ENCODE data around the gene FOXI3.
"Not testable (repeated sequence)": the region's sequence is repeated elsewhere in the genome, so short reads cannot be mapped to it uniquely, and the experiment has no call there.

FOXI3 gene

GRCh38 chr2:88437010-88437409, 15.5 kb downstream of the FOXI3 start:
- DNase-seq: no peak

DNA sequence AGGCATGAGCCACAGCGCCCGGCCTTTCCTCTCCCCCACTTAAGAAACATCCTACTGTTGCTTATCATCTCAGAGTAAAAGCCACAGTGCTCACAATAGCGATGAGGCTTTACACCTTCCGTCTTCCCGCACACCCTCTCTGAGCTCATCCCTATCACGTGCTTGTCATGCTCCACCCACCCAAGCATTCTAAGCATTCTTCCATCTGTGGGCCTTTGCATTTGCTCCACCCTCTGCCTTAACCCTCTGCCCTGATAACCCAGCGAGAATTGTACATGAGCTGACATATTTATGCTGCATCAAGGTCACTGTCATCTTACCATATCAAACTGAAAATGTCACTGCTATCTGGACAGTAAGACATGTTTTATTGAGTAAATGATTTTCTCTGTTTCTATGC, 22.6 kb downstream of the FOXI3 start:
- DNase-seq: no peak

DNA sequence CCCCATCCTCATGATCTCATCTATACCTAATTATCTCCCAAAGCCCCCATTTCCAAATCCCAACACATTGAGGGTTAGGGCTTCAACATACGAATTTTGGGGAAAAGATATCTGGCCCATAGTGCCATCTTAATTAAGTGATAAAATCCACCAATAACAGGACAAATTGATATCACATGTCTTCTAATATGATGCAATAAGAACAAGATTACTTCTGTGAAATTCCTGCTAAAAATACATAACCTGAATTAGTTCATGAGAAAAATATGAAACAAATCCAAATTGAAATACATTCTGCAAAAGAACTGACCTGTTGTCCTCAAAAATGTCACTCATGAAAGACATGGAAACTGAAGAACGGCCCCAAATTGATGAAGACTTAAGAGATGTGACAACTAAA, 28.8 kb downstream of the FOXI3 start:
- no peak for DNase-seq

- DNase-seq: not testable (repeated sequence)
These were observed 33.4 kb downstream of the FOXI3 start for GRCh38 chr2:88419051-88419450.

GRCh38 chr2:88416016-88416663, 36.4 kb downstream of the FOXI3 start:
- DNase-seq: no peak

DNA sequence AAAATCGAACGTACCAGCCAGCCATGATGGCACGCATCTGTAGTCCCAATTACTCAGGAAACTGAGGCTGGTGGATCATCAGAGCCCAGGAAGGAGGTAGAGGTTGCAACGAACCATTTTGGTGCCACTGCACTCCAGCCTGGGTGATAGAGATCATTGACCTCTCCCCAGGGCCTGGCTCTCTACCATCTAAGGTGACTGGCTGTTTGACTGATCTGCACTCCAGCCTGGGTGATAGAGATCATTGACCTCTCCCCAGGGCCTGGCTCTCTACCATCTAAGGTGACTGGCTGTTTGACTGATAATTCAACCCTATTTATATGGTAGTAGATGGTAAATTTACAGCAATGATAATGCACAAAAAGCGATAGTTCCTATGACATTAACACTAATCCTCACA, 43.6 kb downstream of the FOXI3 start:
- not testable (repeated sequence) for DNase-seq

GRCh38 chr2:88400037-88400767, 52.3 kb downstream of the FOXI3 start:
- no peak for DNase-seq

- no peak for DNase-seq
These were observed 54.3 kb downstream of the FOXI3 start for GRCh38 chr2:88398180-88398579.
